HTR-8/SVneo (cell line): ENCODE results near the gene KLHL5.

Source experiments
- DNase-seq: peaks from one replicate; pipeline ENCODE4 v3.0.0; 2011; ENCODE audit warnings: low spot score, mixed read lengths; ENCODE audit not compliant: insufficient read length
- FAIRE-seq: peaks from 2 replicates; lab custom pipeline; 2011; peaks lifted over from hg19 to GRCh38; lab: Jason Lieb, UNC

The KLHL5 gene

GRCh38 chr4:39043861-39044363 lies 18.1 kb upstream of the KLHL5 start:
- DNase-seq (no peak), FAIRE-seq (no peak)

GRCh38 chr4:39044364-39044955 lies 17.6 kb upstream of the KLHL5 start:
- FAIRE-seq: no peak

GRCh38 chr4:39044956-39045826 lies 16.8 kb upstream of the KLHL5 start:
- DNase-seq: no peak
- no peak for FAIRE-seq

More at GRCh38 chr4:39044364-39044955, 17.6 kb upstream of the KLHL5 start:
- peak; percentile 83 for DNase-seq

- FAIRE-seq (no peak), DNase-seq (no peak)
Observed at GRCh38 chr4:39045827-39046221, 16.2 kb upstream of the KLHL5 start.

- no peak for FAIRE-seq
- no peak for DNase-seq
Observed at GRCh38 chr4:39046249-39046648, 15.8 kb upstream of the KLHL5 start.

GRCh38 chr4:39047681-39048080 lies 14.4 kb upstream of the KLHL5 start:
- no peak for DNase-seq
- FAIRE-seq: no peak

- DNase-seq (no peak), FAIRE-seq (no peak)
Observed at GRCh38 chr4:39048311-39048710, 13.7 kb upstream of the KLHL5 start.

- no peak for FAIRE-seq
- DNase-seq: no peak
Observed at GRCh38 chr4:39050590-39050989, 11.4 kb upstream of the KLHL5 start.

- no peak for FAIRE-seq
- DNase-seq: no peak
Observed at GRCh38 chr4:39051492-39051891, 10.5 kb upstream of the KLHL5 start.

GRCh38 chr4:39053983-39054382 lies 8.0 kb upstream of the KLHL5 start:
- DNase-seq (no peak), FAIRE-seq (no peak)

GRCh38 chr4:39054497-39054896 lies 7.5 kb upstream of the KLHL5 start:
- FAIRE-seq (no peak), DNase-seq (no peak)

- DNase-seq: no peak
- FAIRE-seq: no peak
Observed at GRCh38 chr4:39056023-39056422, 6.0 kb upstream of the KLHL5 start.

- FAIRE-seq (no peak), DNase-seq (no peak)
Observed at GRCh38 chr4:39061457-39061856, 575 bp upstream of the KLHL5 start.

GRCh38 chr4:39062770-39063097 lies 702 bp downstream of the KLHL5 start:
- FAIRE-seq (no peak), DNase-seq (no peak)

GRCh38 chr4:39063430-39063829 lies 1.4 kb downstream of the KLHL5 start:
- FAIRE-seq: no peak

GRCh38 chr4:39066371-39066770 lies 4.3 kb downstream of the KLHL5 start:
- no peak for FAIRE-seq
- no peak for DNase-seq

More at GRCh38 chr4:39063430-39063829, 1.4 kb downstream of the KLHL5 start:
- DNase-seq: no peak

- DNase-seq: no peak
- no peak for FAIRE-seq
Observed at GRCh38 chr4:39067031-39067430, 5.0 kb downstream of the KLHL5 start.

GRCh38 chr4:39067451-39067850 lies 5.4 kb downstream of the KLHL5 start:
- no peak for FAIRE-seq
- no peak for DNase-seq

GRCh38 chr4:39068907-39069306 lies 6.9 kb downstream of the KLHL5 start:
- FAIRE-seq (no peak), DNase-seq (no peak)

- DNase-seq (no peak), FAIRE-seq (no peak)
Observed at GRCh38 chr4:39078829-39079228, 16.8 kb downstream of the KLHL5 start.

GRCh38 chr4:39083164-39083563 lies 21.1 kb downstream of the KLHL5 start:
- DNase-seq (peak; percentile 15), FAIRE-seq (no peak)

GRCh38 chr4:39085891-39086290 lies 23.9 kb downstream of the KLHL5 start:
- DNase-seq: no peak
- no peak for FAIRE-seq
